ENCODE results near the gene NPAS2.

The NPAS2 gene

GRCh38 chr2:100882645-100883613 is 63.0 kb downstream of the NPAS2 start:
- no peak for DNase-seq (ENCODE audit: low read depth)

DNA sequence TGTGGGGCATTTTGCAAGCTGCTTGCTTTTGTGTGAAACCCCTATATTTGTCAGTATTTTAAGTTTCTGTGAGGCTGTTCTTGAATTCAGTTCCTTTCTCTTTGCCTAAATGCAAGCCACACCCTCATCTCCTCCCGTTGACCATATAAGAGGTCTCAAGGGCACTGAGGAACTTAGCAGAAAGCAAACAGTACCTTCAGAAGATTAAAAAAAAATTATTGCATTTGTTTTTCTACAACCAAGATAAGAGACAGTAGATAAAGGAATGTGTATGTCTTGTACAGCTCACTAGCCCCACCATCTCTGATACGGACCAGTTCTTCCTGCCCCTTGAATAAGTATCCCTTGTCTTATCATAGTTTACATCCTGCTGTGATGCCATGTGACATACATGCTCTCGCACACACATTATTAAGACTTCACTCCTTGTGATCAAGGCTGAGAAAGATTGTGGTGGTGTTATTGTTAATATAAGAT is 64.2 kb downstream of the NPAS2 start:
- no peak for DNase-seq (ENCODE audit: low read depth)

DNA sequence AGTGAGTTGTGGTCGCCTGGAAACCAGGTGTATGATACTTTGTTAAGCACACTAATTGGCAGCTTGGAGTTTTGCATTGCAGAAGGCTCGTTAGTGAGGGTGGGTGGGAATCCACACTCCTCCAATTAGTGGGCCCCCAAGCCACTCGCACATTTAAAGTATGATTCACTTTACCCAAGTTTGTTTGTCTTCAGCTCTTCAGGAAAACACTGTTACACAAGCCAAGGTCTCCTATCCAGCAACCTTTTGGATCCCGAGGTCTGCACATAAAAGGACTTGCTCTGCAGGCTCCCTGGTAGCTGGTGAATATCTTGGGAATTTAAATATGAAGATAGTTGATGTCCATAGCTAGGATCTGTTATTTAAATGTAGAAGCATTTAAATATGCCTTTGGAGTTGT is 66.1 kb downstream of the NPAS2 start:
- DNase-seq (ENCODE audit: low read depth), result no peak

GRCh38 chr2:100887039-100887578 is 67.2 kb downstream of the NPAS2 start:
- no peak for DNase-seq (ENCODE audit: low read depth)

DNA sequence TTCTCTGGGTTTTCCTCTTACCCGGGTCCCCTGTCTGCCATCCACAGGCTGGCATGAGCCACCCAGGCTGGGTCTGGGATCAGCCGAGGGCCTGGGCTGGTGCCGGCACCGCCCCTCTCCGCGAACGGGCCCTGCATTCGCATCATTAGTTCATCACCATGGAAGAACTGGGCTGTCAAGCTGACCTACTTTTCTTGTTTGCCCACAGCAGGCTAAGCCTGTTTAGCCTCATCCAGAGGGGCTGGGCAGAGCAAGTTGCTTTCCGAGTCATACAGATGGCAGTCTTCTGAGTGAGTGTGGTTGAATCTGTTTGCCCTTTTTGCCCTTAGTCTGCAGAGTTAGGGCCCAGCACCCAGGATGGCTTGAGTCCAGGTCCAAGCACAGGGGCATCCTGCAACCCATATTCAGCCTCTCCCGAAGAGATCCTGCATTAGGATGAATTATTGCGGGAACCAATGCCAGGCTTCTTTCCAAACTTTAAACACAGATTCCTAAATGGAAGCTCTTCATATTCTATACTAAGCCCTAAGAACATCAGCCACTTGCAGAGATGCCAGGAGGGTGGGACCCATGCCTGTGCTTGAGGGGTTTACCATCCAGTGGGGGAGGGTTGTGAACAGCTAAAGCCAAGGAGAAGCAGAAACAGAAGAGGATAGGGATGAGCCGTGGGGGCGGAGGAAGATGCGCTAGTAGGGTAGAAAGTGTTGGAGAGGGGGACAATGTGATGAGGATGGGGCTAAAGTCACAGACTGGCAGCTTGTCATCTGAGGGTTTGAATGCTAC is 68.0 kb downstream of the NPAS2 start:
- no peak for DNase-seq (ENCODE audit: low read depth)

- no peak for DNase-seq (ENCODE audit: low read depth)
These were observed 68.7 kb downstream of the NPAS2 start for GRCh38 chr2:100888601-100889000.

GRCh38 chr2:100889286-100889685 is 69.3 kb downstream of the NPAS2 start:
- DNase-seq (ENCODE audit: low read depth), result no peak

- DNase-seq (ENCODE audit: low read depth), result no peak
These were observed 72.1 kb downstream of the NPAS2 start for GRCh38 chr2:100891906-100892642.

DNA sequence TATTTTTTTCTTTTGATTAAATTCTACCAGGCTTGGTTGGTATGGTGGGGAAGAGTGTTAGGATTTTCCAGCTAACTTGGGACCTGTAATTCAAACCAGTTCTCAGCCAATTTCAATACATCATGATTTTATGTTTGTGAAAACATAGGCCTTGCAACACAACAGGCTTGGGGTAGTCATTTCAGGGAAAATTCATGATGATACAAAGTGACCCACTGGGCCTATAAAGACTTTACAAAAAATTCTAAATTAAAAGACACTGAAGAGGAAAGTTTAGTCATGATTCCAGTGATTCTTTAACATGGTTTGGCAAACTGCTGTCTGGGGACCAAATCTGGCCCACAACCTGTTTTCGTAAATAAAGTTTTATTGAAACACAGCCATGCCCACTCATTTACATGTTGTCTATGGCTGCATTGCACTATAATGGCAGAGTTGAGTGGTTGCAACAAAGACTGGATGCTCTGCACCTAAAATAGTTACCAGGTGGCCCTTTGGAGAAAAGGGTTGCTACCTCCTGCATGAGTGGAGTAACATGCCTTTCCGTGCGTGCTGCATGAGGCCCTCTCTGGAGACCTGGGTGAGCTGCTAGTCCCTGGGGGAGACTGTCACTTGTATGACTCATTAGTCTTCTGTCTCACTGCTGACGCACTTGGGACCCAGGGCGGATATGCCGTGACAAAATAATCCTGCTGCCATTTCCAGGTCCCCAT is 73.6 kb downstream of the NPAS2 start:
- no peak for DNase-seq (ENCODE audit: low read depth)

DNA sequence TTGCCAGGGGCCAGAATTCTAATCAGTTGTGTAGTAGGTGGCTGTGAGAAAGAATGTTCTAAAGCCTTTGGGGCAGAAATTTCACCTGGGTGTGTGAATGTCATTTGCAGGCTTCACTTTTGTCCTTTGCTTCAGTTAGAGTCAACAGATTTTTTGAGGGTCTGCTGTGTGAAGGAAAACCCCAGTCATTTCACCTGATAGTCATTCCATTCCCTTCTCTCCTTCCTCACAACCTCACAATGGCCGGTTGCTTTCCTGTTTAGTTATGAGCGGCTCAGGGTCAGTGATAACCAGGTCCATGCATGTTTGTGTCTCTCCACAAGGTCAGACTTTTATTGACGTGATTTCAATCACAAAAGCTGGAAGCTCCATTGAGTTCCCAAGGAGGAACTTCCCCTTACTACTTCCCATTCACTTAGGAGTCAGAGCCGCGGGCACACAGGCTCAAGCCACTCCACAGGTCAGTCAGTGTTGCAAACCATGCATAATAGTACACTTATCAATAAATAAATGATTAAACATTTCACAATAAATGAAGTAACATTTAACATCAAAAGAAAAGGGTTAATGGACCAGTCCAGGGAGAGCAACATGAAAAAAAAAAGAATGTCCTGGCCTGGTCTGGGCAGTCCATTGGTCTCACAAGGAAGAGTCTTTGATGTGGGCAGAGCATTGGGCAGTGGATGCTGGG is 74.3 kb downstream of the NPAS2 start:
- no peak for DNase-seq (ENCODE audit: low read depth)

- no peak for DNase-seq (ENCODE audit: low read depth)
These were observed 74.8 kb downstream of the NPAS2 start for GRCh38 chr2:100894796-100895156.

GRCh38 chr2:100895402-100895801 is 75.5 kb downstream of the NPAS2 start:
- no peak for DNase-seq (ENCODE audit: low read depth)

DNA sequence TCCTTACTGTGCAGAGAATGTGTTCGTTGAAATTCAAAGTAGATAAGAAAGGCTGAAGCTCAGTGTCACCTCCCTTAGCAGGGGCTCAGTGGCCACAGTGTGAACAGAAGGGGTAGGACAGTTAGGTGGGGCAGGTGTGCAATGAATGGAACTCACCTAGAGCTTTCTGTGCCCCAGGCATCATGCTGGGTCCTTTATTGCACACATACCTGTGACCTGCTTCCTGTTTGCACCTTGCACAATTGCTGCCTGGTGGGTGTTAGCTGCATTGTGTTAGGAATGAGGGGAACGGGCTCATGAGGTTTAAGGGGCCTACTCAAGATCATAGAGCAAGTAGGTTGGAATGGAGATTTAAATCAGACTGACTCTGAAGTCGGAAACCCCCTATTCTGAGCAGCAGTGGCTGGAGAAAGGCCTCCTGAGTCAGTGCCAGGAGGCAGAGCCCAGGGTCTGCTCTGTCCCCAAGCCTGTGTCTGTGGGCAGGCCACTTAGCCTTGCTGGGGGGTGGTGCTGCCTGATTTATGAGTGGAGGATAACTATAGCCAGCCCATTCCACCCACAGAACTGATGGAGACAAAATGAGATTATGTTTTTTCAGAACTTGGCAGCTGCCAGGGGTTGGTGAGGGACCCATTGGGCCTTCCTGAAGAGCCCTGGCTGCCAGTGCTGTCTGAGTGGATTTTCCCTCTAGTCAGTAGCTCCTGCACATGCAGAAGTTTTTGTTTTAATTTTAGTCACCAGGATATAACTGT is 76.2 kb downstream of the NPAS2 start:
- no peak for DNase-seq (ENCODE audit: low read depth)

- no peak for DNase-seq (ENCODE audit: low read depth)
These were observed 78.2 kb downstream of the NPAS2 start for GRCh38 chr2:100898035-100898665.

DNA sequence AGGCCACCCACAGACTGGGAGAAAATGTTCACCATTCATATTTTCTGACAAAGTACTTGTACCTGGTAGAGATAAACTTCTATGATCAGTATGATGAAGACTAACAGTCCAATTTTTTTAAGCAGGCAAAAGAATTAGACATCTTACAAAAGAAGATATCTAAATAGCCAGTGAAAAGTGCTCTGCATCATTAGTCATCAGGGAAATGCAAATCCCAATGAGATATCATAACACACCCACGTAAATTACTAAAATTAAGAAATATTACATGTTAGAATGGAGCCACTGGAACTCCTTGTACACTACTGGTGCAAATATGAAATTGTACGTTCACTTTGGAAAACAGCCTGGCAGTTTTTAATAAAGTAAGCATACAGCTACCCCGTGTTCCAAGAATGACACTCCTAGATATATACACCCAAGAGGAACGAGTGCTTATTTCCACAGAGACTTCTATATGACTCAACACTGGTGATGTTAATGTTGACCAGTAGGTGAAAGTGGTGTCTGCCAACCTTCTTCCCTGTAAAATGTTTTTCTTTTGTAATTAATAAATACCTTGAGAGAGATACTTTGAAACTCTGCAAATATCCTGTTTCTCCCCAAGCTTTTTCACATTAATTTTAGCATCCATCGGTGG is 80.3 kb downstream of the NPAS2 start:
- DNase-seq (ENCODE audit: low read depth), result no peak

- no peak for DNase-seq (ENCODE audit: low read depth)
These were observed 83.0 kb downstream of the NPAS2 start for GRCh38 chr2:100902817-100903405.

- DNase-seq (ENCODE audit: low read depth), result no peak
These were observed 83.8 kb downstream of the NPAS2 start for GRCh38 chr2:100903534-100904258.

All from stimulated activated CD8-positive, alpha-beta memory T cell treated with anti-CD3 and anti-CD28 coated beads, Interleukin-7, amount 100 ng/mL, for 24 hours (primary cell).